Embryonic facial prominence (tissue), 1 donor: Measurements from ENCODE around the gene RER1.

Source experiments
- DNase-seq: peaks from one replicate; pipeline ENCODE4 v3.0.0-alpha.2; 2016; ENCODE audit errors: extremely low spot score

The RER1 gene

GRCh38 chr1:2375923-2376260 is 15.7 kb upstream of the RER1 start:
- DNase-seq, result no peak

- DNase-seq, result no peak
These were observed 15.3 kb upstream of the RER1 start for GRCh38 chr1:2376261-2376741.

- DNase-seq, result no peak
These were observed 14.5 kb upstream of the RER1 start for GRCh38 chr1:2376931-2377672.

- DNase-seq, result no peak
These were observed 13.7 kb upstream of the RER1 start for GRCh38 chr1:2377751-2378440.

- no peak for DNase-seq
These were observed 13.2 kb upstream of the RER1 start for GRCh38 chr1:2378441-2378851.

GRCh38 chr1:2378956-2379732 is 12.5 kb upstream of the RER1 start:
- DNase-seq, result no peak

GRCh38 chr1:2379733-2380404 is 11.8 kb upstream of the RER1 start:
- DNase-seq, result no peak

GRCh38 chr1:2380816-2381591 is 10.6 kb upstream of the RER1 start:
- no peak for DNase-seq

- DNase-seq, result peak; percentile 48
These were observed 9.7 kb upstream of the RER1 start for GRCh38 chr1:2381741-2382620.

GRCh38 chr1:2382621-2383361 is 8.8 kb upstream of the RER1 start:
- no peak for DNase-seq

- no peak for DNase-seq
These were observed 8.1 kb upstream of the RER1 start for GRCh38 chr1:2383576-2383975.

GRCh38 chr1:2384130-2384860 is 7.3 kb upstream of the RER1 start:
- no peak for DNase-seq

GRCh38 chr1:2384941-2385481 is 6.6 kb upstream of the RER1 start:
- DNase-seq, result no peak

GRCh38 chr1:2385606-2386280 is 5.9 kb upstream of the RER1 start:
- DNase-seq, result no peak

GRCh38 chr1:2386636-2387611 is 4.7 kb upstream of the RER1 start:
- DNase-seq, result no peak

GRCh38 chr1:2388004-2388913 is 3.4 kb upstream of the RER1 start:
- DNase-seq, result no peak
